GM18526 (cell line): ENCODE measurements around the gene DGCR8.

Experiments used
- POLR2A ChIP-seq: IDR thresholded peaks from 3 replicates; pipeline ENCODE4 v1.6.1; 2011; ENCODE audit not compliant: insufficient read length; ENCODE audit errors: extremely low read depth

The DGCR8 gene

GRCh38 chr22:20043057-20043996, 36.7 kb upstream of the DGCR8 start:
- no peak for TF ChIP-seq POLR2A

GRCh38 chr22:20043997-20044342, 36.1 kb upstream of the DGCR8 start:
- TF ChIP-seq POLR2A: no peak

GRCh38 chr22:20044495-20045151, 35.4 kb upstream of the DGCR8 start:
- TF ChIP-seq POLR2A: no peak

GRCh38 chr22:20046730-20047129, 33.3 kb upstream of the DGCR8 start:
- no peak for TF ChIP-seq POLR2A

GRCh38 chr22:20051927-20052308, 28.1 kb upstream of the DGCR8 start:
- no peak for TF ChIP-seq POLR2A

- no peak for TF ChIP-seq POLR2A
Observed at GRCh38 chr22:20052309-20053259, 27.5 kb upstream of the DGCR8 start.

GRCh38 chr22:20053407-20054033, 26.5 kb upstream of the DGCR8 start:
- no peak for TF ChIP-seq POLR2A

GRCh38 chr22:20054034-20054427, 26.0 kb upstream of the DGCR8 start:
- no peak for TF ChIP-seq POLR2A

- TF ChIP-seq POLR2A: no peak
Observed at GRCh38 chr22:20054485-20054884, 25.6 kb upstream of the DGCR8 start.

GRCh38 chr22:20055144-20055543, 24.9 kb upstream of the DGCR8 start:
- TF ChIP-seq POLR2A: no peak

GRCh38 chr22:20055654-20056053, 24.4 kb upstream of the DGCR8 start:
- no peak for TF ChIP-seq POLR2A

- no peak for TF ChIP-seq POLR2A
Observed at GRCh38 chr22:20056161-20056560, 23.9 kb upstream of the DGCR8 start.

GRCh38 chr22:20056696-20057386, 23.2 kb upstream of the DGCR8 start:
- TF ChIP-seq POLR2A: no peak

GRCh38 chr22:20057596-20058268, 22.3 kb upstream of the DGCR8 start:
- no peak for TF ChIP-seq POLR2A
